NCI-H1694 (cell line): ENCODE measurements around the gene FBXO41.

Experiments used
- DNase-seq: peaks from one replicate; lab custom pipeline; 2025; lab: John Stamatoyannopoulos, UW

Gene FBXO41

GRCh38 chr2:73284296-73285158, at the start of gene FBXO41:
Gene FBXO41, minus strand, starts transcription at chr2:73284478. Its CDS starts 14,848 bp downstream, at chr2:73269630.
- DNase-seq, result no peak

- no peak for DNase-seq
These were observed 49.8 kb upstream of the FBXO41 start for GRCh38 chr2:73334045-73334444.

- no peak for DNase-seq
These were observed 49.3 kb upstream of the FBXO41 start for GRCh38 chr2:73333564-73333963.

GRCh38 chr2:73324126-73324725, 39.9 kb upstream of the FBXO41 start:
- no peak for DNase-seq

GRCh38 chr2:73323551-73323950, 39.3 kb upstream of the FBXO41 start:
- DNase-seq, result no peak

- DNase-seq, result no peak
These were observed 30.2 kb upstream of the FBXO41 start for GRCh38 chr2:73314441-73314840.

- DNase-seq, result no peak
These were observed 23.4 kb upstream of the FBXO41 start for GRCh38 chr2:73307720-73308119.

- no peak for DNase-seq
These were observed 17.4 kb upstream of the FBXO41 start for GRCh38 chr2:73301636-73302035.

GRCh38 chr2:73300926-73301325, 16.6 kb upstream of the FBXO41 start:
- DNase-seq, result no peak

- DNase-seq, result no peak
These were observed 13.3 kb upstream of the FBXO41 start for GRCh38 chr2:73297586-73297985.

GRCh38 chr2:73297151-73297559, 12.9 kb upstream of the FBXO41 start:
- DNase-seq, result peak; percentile 25

- no peak for DNase-seq
These were observed 11.6 kb upstream of the FBXO41 start for GRCh38 chr2:73295751-73296400.

- DNase-seq, result no peak
These were observed 10.0 kb upstream of the FBXO41 start for GRCh38 chr2:73294239-73294638.

- peak; percentile 48 for DNase-seq
These were observed 9.4 kb upstream of the FBXO41 start, which contains the start of gene EGR4 for GRCh38 chr2:73293534-73294171. Gene EGR4, minus strand, starts transcription at chr2:73293548. Its CDS starts 231 bp downstream, at chr2:73293317.

- DNase-seq, result no peak
These were observed 8.7 kb upstream of the FBXO41 start for GRCh38 chr2:73292906-73293533.

GRCh38 chr2:73292316-73292905, 8.1 kb upstream of the FBXO41 start:
- DNase-seq, result no peak

- DNase-seq, result no peak
These were observed 7.4 kb upstream of the FBXO41 start for GRCh38 chr2:73291461-73292315.

- DNase-seq, result no peak
These were observed 6.8 kb upstream of the FBXO41 start for GRCh38 chr2:73291093-73291460.

GRCh38 chr2:73290049-73290839, 6.0 kb upstream of the FBXO41 start:
- DNase-seq, result peak; percentile 59

- DNase-seq, result no peak
These were observed 5.0 kb upstream of the FBXO41 start for GRCh38 chr2:73289304-73289703.
